ENCODE results near the gene PDCD4.

DNA sequence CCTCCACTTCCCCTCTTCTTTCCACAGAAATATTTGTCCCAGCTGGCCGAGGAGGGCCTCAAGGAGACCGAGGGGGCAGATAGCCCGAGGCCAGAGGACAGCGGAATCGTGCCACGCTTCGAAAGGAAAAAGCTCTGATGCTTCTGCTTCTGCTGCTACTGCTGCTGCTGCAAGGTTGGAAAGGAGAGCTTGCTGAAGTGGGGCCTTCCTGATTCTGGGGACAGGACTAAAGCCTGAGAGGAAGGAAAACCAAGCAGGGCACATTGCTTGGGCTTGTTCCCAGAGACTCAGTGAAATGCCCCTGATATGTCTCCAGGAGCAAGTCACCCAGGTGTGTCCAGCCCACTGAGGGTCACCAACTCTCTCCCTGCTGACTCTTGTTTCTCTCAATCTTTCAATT is 35.9 kb upstream of the PDCD4 start:
- TF ChIP-seq ZFX (IDR thresholded peaks at IDR 0.05), result no peak
- TF ChIP-seq, protein P1, sequence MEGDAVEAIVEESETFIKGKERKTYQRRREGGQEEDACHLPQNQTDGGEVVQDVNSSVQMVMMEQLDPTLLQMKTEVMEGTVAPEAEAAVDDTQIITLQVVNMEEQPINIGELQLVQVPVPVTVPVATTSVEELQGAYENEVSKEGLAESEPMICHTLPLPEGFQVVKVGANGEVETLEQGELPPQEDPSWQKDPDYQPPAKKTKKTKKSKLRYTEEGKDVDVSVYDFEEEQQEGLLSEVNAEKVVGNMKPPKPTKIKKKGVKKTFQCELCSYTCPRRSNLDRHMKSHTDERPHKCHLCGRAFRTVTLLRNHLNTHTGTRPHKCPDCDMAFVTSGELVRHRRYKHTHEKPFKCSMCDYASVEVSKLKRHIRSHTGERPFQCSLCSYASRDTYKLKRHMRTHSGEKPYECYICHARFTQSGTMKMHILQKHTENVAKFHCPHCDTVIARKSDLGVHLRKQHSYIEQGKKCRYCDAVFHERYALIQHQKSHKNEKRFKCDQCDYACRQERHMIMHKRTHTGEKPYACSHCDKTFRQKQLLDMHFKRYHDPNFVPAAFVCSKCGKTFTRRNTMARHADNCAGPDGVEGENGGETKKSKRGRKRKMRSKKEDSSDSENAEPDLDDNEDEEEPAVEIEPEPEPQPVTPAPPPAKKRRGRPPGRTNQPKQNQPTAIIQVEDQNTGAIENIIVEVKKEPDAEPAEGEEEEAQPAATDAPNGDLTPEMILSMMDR (conservative IDR thresholded peaks at IDR 0.05), result no peak
